HL-60/S4 treated with retinoic acid at 250 ng/mL for 4 days and 3 days (cell line): ENCODE measurements around the gene HELZ.

Experiments used
- in situ Hi-C: fragments of 300-500 bp; cut with MboI; formaldehyde crosslinking; loops from 2 replicates; pipeline ENCODE4 v1.7.0; 2022; ENCODE audit warnings: low sequenced_read_pairs

HELZ gene

GRCh38 chr17:67035131-67036083 is 209.6 kb downstream of the HELZ start:
- in situ Hi-C loops: no loop called here

- in situ Hi-C loops: no loop called here
These were observed 211.4 kb downstream of the HELZ start for GRCh38 chr17:67033613-67034012.

GRCh38 chr17:67032985-67033384 is 212.0 kb downstream of the HELZ start:
- in situ Hi-C loops: no loop called here

- in situ Hi-C loops: no loop called here
These were observed 212.6 kb downstream of the HELZ start for GRCh38 chr17:67032382-67032781.

- in situ Hi-C loops: no loop called here
These were observed 214.4 kb downstream of the HELZ start for GRCh38 chr17:67030641-67031040.

- in situ Hi-C loops: no loop called here
These were observed 217.9 kb downstream of the HELZ start for GRCh38 chr17:67027031-67027628.

- in situ Hi-C loops: no loop called here
These were observed 218.7 kb downstream of the HELZ start for GRCh38 chr17:67026341-67026740.

GRCh38 chr17:67025216-67025792 is 219.7 kb downstream of the HELZ start:
- in situ Hi-C loops: no loop called here

GRCh38 chr17:67024736-67025135 is 220.3 kb downstream of the HELZ start:
- in situ Hi-C loops: no loop called here

GRCh38 chr17:67022451-67022810 is 222.6 kb downstream of the HELZ start:
- in situ Hi-C loops: no loop called here

- in situ Hi-C loops: no loop called here
These were observed 223.1 kb downstream of the HELZ start for GRCh38 chr17:67021743-67022450.

GRCh38 chr17:67021196-67021595 is 223.8 kb downstream of the HELZ start:
- in situ Hi-C loops: no loop called here
